WERI-Rb-1 (cell line): ENCODE results near the gene PEPD.

Source experiments
- DNase-seq: peaks from one replicate; pipeline ENCODE4 v3.0.0-alpha.2; 2020
- H3K27ac ChIP-seq: fragments of 250-450 bp; sonication (Bioruptor Pico); 2 replicates; pipeline ENCODE4 v1.5.1; 2020; ENCODE audit warnings: mild to moderate bottlenecking, moderate library complexity
- H3K27me3 ChIP-seq: fragments of 250-450 bp; sonication (Bioruptor Pico); 2 replicates; pipeline ENCODE4 v1.5.1; 2021; ENCODE audit warnings: mild to moderate bottlenecking, low read depth, moderate library complexity; ENCODE audit not compliant: insufficient read depth, severe bottlenecking
- H3K36me3 ChIP-seq: fragments of 250-450 bp; sonication (Bioruptor Pico); 2 replicates; pipeline ENCODE4 v1.5.1; 2020; ENCODE audit warnings: mild to moderate bottlenecking, moderate library complexity
- H3K4me3 ChIP-seq: 2 replicates; pipeline ENCODE4 v1.5.1; 2011; ENCODE audit warnings: low read depth, mild to moderate bottlenecking, control low read depth, low read length
- H3K9me3 ChIP-seq: fragments of 250-450 bp; sonication (Bioruptor Pico); 2 replicates; pipeline ENCODE4 v1.5.1; 2021; ENCODE audit warnings: mild to moderate bottlenecking, moderate library complexity; ENCODE audit not compliant: severe bottlenecking
- CTCF ChIP-seq: IDR thresholded peaks from 2 replicates; pipeline ENCODE4 v1.5.1; 2011; ENCODE audit warnings: low read depth, mild to moderate bottlenecking, control low read depth, inconsistent platforms, low read length

Gene PEPD

GRCh38 chr19:33473653-33474305 lies 47.8 kb downstream of the PEPD start:
- no peaks in the 10 kb centered on the region for H3K9me3 ChIP-seq
- no peak for DNase-seq
- H3K27me3 ChIP-seq, result no peaks in the 10 kb centered on the region
- H3K36me3 ChIP-seq, result no peaks in the 10 kb centered on the region
- no peak overlapping the region for H3K27ac ChIP-seq
- no peak for TF ChIP-seq CTCF
- no peak overlapping the region for H3K4me3 ChIP-seq

- DNase-seq, result no peak
- H3K27me3 ChIP-seq, result no peaks in the 10 kb centered on the region
- no peaks in the 10 kb centered on the region for H3K36me3 ChIP-seq
- no peak overlapping the region for H3K27ac ChIP-seq
- H3K4me3 ChIP-seq, result no peak overlapping the region
- no peak for TF ChIP-seq CTCF
- H3K9me3 ChIP-seq, result no peaks in the 10 kb centered on the region
Observed at GRCh38 chr19:33472691-33473652, 48.6 kb downstream of the PEPD start.

GRCh38 chr19:33472226-33472625 lies 49.4 kb downstream of the PEPD start:
- Histone ChIP-seq H3K4me3 (no peak overlapping the region), H3K9me3 (no peaks in the 10 kb centered on the region), H3K36me3 (no peaks in the 10 kb centered on the region), H3K27me3 (no peaks in the 10 kb centered on the region), H3K27ac (no peak overlapping the region)
- DNase-seq, result no peak
- no peak for TF ChIP-seq CTCF

- no peak for TF ChIP-seq CTCF
- Histone ChIP-seq H3K9me3 (no peaks in the 10 kb centered on the region), H3K4me3 (no peak overlapping the region), H3K36me3 (no peaks in the 10 kb centered on the region), H3K27ac (no peak overlapping the region), H3K27me3 (no peaks in the 10 kb centered on the region)
- no peak for DNase-seq
Observed at GRCh38 chr19:33471111-33471996, 50.2 kb downstream of the PEPD start.

GRCh38 chr19:33470686-33471085 lies 50.9 kb downstream of the PEPD start:
- no peak overlapping the region for H3K27ac ChIP-seq
- DNase-seq, result no peak
- no peak overlapping the region for H3K4me3 ChIP-seq
- no peaks in the 10 kb centered on the region for H3K36me3 ChIP-seq
- H3K9me3 ChIP-seq, result no peaks in the 10 kb centered on the region
- no peak for TF ChIP-seq CTCF
- no peaks in the 10 kb centered on the region for H3K27me3 ChIP-seq
